Measurements from ENCODE around the gene KASH5. TPM values are rescaled to one million over a fixed set of nuclear protein-coding genes. Genes with fewer than 3 reads are reported as not detected.

KASH5 gene
- total and polyA plus RNA-seq, 2 of the 13 experiments (the other 11 are each of a cell fraction or from before 2014, with no cell fraction given) = not detected

GRCh38 chr19:49437231-49437630, 49.2 kb downstream of the KASH5 start (continued):
- TF ChIP-seq MLXIP (CRISPR knock-in tag; IDR thresholded peaks at IDR 0.05; ENCODE audit: borderline replicate concordance) (no peak), KLF15 (CRISPR knock-in tag; IDR thresholded peaks at IDR 0.05; ENCODE audit: borderline replicate concordance) (no peak), HMGXB3 (CRISPR knock-in tag; IDR thresholded peaks at IDR 0.05; ENCODE audit: borderline replicate concordance) (no peak), ZNF12 (CRISPR knock-in tag; IDR thresholded peaks at IDR 0.05) (no peak), HES4 (CRISPR knock-in tag; IDR thresholded peaks at IDR 0.05; ENCODE audit: borderline replicate concordance) (no peak), SP5 (CRISPR knock-in tag; IDR thresholded peaks at IDR 0.05; ENCODE audit: borderline replicate concordance, low read depth) (no peak), SMAD3 (CRISPR knock-in tag; IDR thresholded peaks at IDR 0.05) (no peak)

Data from HepG2 (cell line).